ENCODE data around the gene TBC1D9B. TPM values are rescaled to one million over a fixed set of nuclear protein-coding genes. Genes with fewer than 3 reads are reported as not detected.
A peak's percentile ranks its signal among the peaks of the same experiment; 100 is the strongest.

The TBC1D9B gene
- total RNA-seq, 1 donor from 2014 or later, result 92.4 TPM

DNA sequence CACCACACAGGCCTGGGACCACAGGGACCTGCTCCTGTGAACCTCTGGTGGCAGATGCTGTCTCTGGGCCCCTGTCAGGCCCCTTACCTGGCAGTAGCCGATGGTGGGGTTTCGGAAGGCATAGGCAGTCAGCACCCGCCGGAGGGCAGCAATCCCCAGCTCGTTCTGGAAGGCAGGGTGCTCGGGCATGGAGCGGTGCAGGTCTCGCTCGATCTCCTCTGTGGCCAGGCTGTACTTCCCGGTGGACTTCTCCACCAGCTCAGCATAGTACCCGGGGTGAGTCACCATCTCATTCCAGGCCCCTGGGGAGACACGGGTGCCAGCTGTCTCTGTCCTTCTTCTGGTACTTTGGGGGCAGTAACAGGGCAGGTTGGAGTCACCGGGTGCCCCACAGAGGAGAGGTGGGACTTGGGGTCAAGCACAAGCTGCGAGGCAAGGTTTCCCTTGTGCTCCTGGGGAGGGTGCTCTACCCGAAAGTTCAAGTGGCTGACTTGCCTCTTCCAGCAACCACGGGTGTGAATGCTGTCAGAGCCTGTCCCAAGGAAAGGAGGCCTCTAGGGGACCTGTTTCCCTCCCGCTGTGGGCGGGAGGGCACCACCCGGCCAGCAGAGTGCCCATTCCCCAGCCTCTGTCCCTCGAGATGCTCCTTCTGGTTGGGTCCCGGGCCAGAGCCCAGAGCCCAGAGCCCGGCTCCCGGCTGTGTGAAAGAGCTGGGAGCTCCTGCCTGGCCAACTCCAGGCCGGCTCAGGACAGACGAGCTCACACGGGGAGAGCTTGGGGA lies 29.3 kb downstream of the TBC1D9B start:
- Histone ChIP-seq H3K4me1 (no peaks in the 10 kb centered on the region), H3K4me3 (no peak overlapping the region), H3K27ac (no peak overlapping the region), H3K36me3 (peaks cover 72% of the 10 kb centered on the region), H3K27me3 (no peaks in the 10 kb centered on the region), H3K9me3 (peaks cover 9% of the 10 kb centered on the region)
- TF ChIP-seq, protein P1, sequence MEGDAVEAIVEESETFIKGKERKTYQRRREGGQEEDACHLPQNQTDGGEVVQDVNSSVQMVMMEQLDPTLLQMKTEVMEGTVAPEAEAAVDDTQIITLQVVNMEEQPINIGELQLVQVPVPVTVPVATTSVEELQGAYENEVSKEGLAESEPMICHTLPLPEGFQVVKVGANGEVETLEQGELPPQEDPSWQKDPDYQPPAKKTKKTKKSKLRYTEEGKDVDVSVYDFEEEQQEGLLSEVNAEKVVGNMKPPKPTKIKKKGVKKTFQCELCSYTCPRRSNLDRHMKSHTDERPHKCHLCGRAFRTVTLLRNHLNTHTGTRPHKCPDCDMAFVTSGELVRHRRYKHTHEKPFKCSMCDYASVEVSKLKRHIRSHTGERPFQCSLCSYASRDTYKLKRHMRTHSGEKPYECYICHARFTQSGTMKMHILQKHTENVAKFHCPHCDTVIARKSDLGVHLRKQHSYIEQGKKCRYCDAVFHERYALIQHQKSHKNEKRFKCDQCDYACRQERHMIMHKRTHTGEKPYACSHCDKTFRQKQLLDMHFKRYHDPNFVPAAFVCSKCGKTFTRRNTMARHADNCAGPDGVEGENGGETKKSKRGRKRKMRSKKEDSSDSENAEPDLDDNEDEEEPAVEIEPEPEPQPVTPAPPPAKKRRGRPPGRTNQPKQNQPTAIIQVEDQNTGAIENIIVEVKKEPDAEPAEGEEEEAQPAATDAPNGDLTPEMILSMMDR (IDR thresholded peaks at IDR 0.05), result no peak
- DNase-seq (no peak), ATAC-seq (peak; percentile 4)
- intact Hi-C loops (cut with DNase I), result no loop called here

GRCh38 chr5:179876610-179876952 lies 31.1 kb downstream of the TBC1D9B start:
- TF ChIP-seq, protein P1 (IDR thresholded peaks at IDR 0.05), result no peak

GRCh38 chr5:179875741-179876609 lies 31.7 kb downstream of the TBC1D9B start:
- no peaks in the 10 kb centered on the region for H3K9me3 ChIP-seq
- intact Hi-C loops (cut with DNase I), result no loop called here
- H3K27me3 ChIP-seq, result no peaks in the 10 kb centered on the region
- TF ChIP-seq, protein P1 (IDR thresholded peaks at IDR 0.05), result no peak
- peaks cover 92% of the 10 kb centered on the region for H3K36me3 ChIP-seq
- no peak overlapping the region for H3K4me3 ChIP-seq
- no peak for ATAC-seq
- no peak overlapping the region for H3K27ac ChIP-seq
- H3K4me1 ChIP-seq, result no peaks in the 10 kb centered on the region
- no peak for DNase-seq

More at GRCh38 chr5:179876610-179876952, 31.1 kb downstream of the TBC1D9B start:
- no peak overlapping the region for H3K4me3 ChIP-seq
- peaks cover 86% of the 10 kb centered on the region for H3K36me3 ChIP-seq
- no peaks in the 10 kb centered on the region for H3K9me3 ChIP-seq
- no peak overlapping the region for H3K27ac ChIP-seq
- intact Hi-C loops (cut with DNase I), result no loop called here
- H3K4me1 ChIP-seq, result no peaks in the 10 kb centered on the region
- ATAC-seq (no peak), DNase-seq (no peak)
- H3K27me3 ChIP-seq, result no peaks in the 10 kb centered on the region

- no peak overlapping the region for H3K27ac ChIP-seq
- H3K4me3 ChIP-seq, result no peak overlapping the region
- H3K4me1 ChIP-seq, result no peaks in the 10 kb centered on the region
- no peak for ATAC-seq
- TF ChIP-seq, protein P1 (IDR thresholded peaks at IDR 0.05), result no peak
- H3K36me3 ChIP-seq, result peaks cover 87% of the 10 kb centered on the region
- no peaks in the 10 kb centered on the region for H3K9me3 ChIP-seq
- H3K27me3 ChIP-seq, result no peaks in the 10 kb centered on the region
- intact Hi-C loops (cut with DNase I), result no loop called here
- DNase-seq, result no peak
These were observed 33.0 kb downstream of the TBC1D9B start for GRCh38 chr5:179874536-179875292.

DNA sequence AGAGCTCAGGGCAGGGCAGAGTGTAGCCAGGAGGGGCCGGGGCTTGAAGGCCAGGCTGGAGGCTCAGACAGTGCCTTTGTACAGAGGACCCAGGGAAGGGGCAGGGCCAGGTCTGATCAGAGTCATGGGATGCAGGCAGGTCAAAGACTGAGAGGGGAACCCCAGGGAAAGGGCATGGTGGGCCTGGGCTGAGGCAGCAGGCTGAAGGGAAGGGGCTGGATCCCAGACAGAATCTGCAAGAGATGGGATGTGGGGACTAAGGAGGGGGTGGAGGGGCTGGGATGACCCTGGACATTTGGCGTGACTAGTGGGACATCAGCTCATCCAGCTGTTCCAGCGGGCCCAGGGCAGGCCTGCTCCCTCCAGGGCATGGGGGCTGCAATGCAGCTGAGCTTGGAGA lies 33.6 kb downstream of the TBC1D9B start:
- intact Hi-C loops (cut with DNase I), result no loop called here
- TF ChIP-seq, protein P1 (IDR thresholded peaks at IDR 0.05), result no peak
- H3K4me1 ChIP-seq, result no peaks in the 10 kb centered on the region
- ATAC-seq (no peak), DNase-seq (no peak)
- H3K36me3 ChIP-seq, result peaks cover 81% of the 10 kb centered on the region
- no peaks in the 10 kb centered on the region for H3K27me3 ChIP-seq
- H3K4me3 ChIP-seq, result no peak overlapping the region
- no peaks in the 10 kb centered on the region for H3K9me3 ChIP-seq
- H3K27ac ChIP-seq, result no peak overlapping the region

Data from upper lobe of right lung (tissue), 1 donor.